AG09319 (cell line): Measurements from ENCODE around the gene ELOVL7.

Source experiments
- DNase-seq: peaks from one replicate; pipeline ENCODE4 v3.0.0-alpha.2; 2010; ENCODE audit warnings: low read depth; ENCODE audit errors: extremely low read depth
- TF ChIP-seq, protein P1 (sequence below): IDR thresholded peaks from 2 replicates; pipeline ENCODE4 v1.5.1; 2011; ENCODE audit warnings: low read depth, mild to moderate bottlenecking, inconsistent platforms, low read length, moderate library complexity

The ELOVL7 gene

DNA sequence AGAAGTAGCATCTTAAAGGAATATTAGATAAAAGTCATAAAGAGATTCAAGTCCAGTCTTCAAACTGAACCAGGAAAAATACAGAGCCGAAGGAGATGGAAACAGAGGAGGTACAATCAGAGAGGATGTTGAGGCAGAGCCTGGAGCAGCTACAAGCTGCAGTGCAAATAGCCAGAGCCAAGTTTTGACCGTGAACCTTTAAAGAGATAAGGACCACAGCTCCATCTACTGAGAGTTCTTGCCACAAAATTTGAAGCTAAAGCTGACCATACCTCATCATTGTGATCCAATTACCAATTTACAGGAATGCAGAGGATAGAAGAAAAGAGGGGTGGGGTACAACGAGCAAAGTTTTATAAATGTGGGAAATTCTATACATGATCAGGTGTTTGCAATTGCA lies 133.7 kb downstream of the ELOVL7 start:
- TF ChIP-seq, protein P1, sequence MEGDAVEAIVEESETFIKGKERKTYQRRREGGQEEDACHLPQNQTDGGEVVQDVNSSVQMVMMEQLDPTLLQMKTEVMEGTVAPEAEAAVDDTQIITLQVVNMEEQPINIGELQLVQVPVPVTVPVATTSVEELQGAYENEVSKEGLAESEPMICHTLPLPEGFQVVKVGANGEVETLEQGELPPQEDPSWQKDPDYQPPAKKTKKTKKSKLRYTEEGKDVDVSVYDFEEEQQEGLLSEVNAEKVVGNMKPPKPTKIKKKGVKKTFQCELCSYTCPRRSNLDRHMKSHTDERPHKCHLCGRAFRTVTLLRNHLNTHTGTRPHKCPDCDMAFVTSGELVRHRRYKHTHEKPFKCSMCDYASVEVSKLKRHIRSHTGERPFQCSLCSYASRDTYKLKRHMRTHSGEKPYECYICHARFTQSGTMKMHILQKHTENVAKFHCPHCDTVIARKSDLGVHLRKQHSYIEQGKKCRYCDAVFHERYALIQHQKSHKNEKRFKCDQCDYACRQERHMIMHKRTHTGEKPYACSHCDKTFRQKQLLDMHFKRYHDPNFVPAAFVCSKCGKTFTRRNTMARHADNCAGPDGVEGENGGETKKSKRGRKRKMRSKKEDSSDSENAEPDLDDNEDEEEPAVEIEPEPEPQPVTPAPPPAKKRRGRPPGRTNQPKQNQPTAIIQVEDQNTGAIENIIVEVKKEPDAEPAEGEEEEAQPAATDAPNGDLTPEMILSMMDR, result no peak
- no peak for DNase-seq

DNA sequence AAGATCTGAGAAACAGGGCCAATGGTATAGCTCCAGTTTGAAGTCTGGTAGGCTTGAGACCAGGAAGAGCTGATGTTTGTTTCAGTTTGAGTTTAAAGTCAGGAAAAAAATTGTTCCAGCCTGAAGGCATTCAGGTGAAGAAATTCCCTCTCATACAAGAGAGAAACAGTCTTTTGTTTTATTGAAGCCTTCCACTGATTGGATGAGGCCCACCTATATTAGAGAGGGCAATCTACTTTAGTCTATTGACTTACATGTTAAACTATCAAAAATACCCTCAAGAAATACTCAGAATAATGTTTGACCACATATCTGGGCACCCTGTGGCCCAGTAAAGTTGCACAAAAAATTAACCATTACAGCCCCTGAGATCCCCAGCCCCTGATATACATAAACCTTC lies 138.9 kb downstream of the ELOVL7 start:
- TF ChIP-seq, protein P1, result no peak
- DNase-seq, result no peak

DNA sequence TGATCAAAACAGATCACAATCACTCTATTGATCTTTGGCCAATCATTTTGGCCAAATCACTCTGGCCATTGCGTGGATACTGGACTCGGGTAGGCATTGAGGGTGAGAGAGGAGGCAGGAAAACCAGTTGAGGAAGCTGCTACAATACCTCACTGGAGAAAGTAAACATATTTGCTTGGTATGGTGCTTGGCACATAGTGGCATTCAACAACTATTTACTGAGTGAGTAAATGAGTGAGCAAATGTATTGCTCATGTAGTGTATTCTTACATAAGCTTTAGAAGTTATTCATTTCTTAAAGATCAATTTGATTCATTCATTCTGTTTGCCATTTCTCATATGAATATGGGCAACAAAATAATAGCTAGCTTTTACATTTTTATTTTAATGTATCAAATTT lies 140.1 kb downstream of the ELOVL7 start:
- DNase-seq, result no peak
- TF ChIP-seq, protein P1, result no peak
